ENCODE results near the gene ECSIT.

- no peak for TF ChIP-seq POLR2A (IDR thresholded peaks at IDR 0.05; ENCODE audit: low read length)
- TF ChIP-seq GATA1 (IDR thresholded peaks at IDR 0.05; ENCODE audit: low read depth, low read length): no peak
These were observed 19.2 kb upstream of the ECSIT start for GRCh38 chr19:11547929-11548700.

Measured in erythroblast (primary cell).